K562 (cell line): ENCODE measurements around the gene HNRNPH3. TPM values are rescaled to one million over a fixed set of nuclear protein-coding genes. Genes with fewer than 3 reads are reported as not detected.
A peak's percentile ranks its signal among the peaks of the same experiment; 100 is the strongest.

Experiments
- ZNF780A ChIP-seq: fragments of 250-450 bp; sonication (Bioruptor Pico); IDR thresholded peaks from 2 replicates; pipeline ENCODE4 v1.5.0; 2021; ENCODE audit warnings: mild to moderate bottlenecking
- ZSCAN32 ChIP-seq: fragments of 450-650 bp; formaldehyde crosslinking; IDR thresholded peaks from 2 replicates; pipeline ENCODE4 v1.4.0; 2020; ENCODE audit warnings: mild to moderate bottlenecking, moderate library complexity
- polyA plus RNA-seq, 8 experiments: library from polyadenylated mRNA; depleted of rRNA in 4 of 8; stranded (reverse) in 5 of 8; unstranded in 3 of 8; fragments of >200 nt; fragmentation: Nextera tagmentation in 2 of 8; fragmentation: Illumina TruSeq in 1 of 8; extraction: Ambion mirVana in 2 of 8; extraction: Trizol in 1 of 8; gene quantifications; 2 replicates each; pipeline versions ENCODE4 v1.2.1 to v1.2.3, GENCODE V29; 2011 to 2014; ENCODE audit warnings: inconsistent platforms in 1 of 8, missing spikeins in 1 of 8
- total RNA-seq, 7 experiments: library from RNA; depleted of rRNA in 6 of 7; stranded (reverse); fragments of >200 nt in 6 of 7; fragmentation: Illumina TruSeq in 2 of 7; extraction: Trizol in 2 of 7; gene quantifications; 2 replicates each; pipeline versions ENCODE4 v1.2.1 to v1.2.3, GENCODE V29; 2011 to 2021; ENCODE audit warnings: low replicate concordance in 1 of 7
- TF ChIP-seq, protein P1 (sequence below), 3 experiments: fragments of 200-800 bp in 1 of 3; fragments of 250-450 bp in 1 of 3; fragments of 450-650 bp in 1 of 3; sonication (Bioruptor Pico) in 1 of 3; sonication (Bioruptor generic) in 1 of 3; formaldehyde crosslinking in 1 of 3; IDR thresholded peaks; 2 replicates each; pipeline versions ENCODE4 v1.6.1 to v1.8.0; 2016 to 2022; ENCODE audit warnings: mild to moderate bottlenecking in 2 of 3, missing genetic modification characterization in 2 of 3, missing compliant biosample characterization in 1 of 3, moderate library complexity in 1 of 3
- TF ChIP-seq, protein P2 (sequence below): fragments of 450-650 bp; IDR thresholded peaks from 2 replicates; pipeline ENCODE4 v1.6.1; 2016; ENCODE audit warnings: mild to moderate bottlenecking, moderate library complexity
- TF ChIP-seq, protein P3 (sequence below): fragments of 200-800 bp; sonication (Bioruptor generic); IDR thresholded peaks from 2 replicates; pipeline ENCODE4 v1.6.1; 2016; ENCODE audit warnings: missing genetic modification characterization, missing compliant biosample characterization

HNRNPH3 gene
- total and polyA plus RNA-seq, 9 of the 15 experiments (the other 6 are each of a cell fraction or from before 2014, with no cell fraction given), result 52.8 to 562 (median 152) TPM

DNA sequence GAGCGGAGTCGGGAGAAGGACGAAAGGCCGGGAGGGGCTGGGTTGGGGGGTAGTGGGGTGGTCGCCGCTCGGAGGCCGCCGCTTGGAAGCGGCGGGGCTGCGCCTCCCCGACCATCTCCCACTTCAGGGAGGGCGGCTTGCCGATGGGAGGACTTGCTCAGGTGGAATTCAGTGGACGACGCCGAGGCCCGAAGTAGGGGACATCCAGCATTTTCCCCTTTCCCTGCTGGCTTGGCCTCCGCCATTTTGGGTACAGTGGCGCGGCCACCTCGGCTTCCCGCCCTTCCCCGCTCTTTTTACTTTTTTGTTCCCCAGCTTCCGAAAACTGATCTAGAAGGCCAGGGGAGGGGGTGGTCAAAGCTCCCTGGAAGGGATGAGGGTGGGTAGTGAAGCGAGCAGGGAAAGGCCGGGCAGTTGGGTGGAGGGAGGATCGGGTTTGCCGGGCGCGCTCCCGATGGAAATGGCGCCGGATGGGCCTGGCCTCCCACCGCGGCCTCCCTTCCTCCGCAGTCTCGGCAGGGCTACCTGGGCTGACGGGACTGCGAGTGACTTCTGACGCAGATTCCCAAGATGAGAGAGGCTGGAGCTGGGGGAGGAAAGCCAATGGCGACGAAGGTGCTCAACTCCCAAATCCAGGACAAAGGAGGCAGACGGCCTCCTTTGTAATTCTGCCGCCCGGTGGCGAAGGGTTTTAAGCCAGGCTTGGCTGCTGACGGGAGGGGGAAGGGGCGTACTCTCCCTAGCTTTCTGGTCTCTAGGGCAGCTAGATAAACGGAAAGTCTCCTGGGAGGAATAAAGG, 594 bp downstream of the HNRNPH3 start, which contains the start of gene PBLD (continued):
- TF ChIP-seq, protein P1, sequence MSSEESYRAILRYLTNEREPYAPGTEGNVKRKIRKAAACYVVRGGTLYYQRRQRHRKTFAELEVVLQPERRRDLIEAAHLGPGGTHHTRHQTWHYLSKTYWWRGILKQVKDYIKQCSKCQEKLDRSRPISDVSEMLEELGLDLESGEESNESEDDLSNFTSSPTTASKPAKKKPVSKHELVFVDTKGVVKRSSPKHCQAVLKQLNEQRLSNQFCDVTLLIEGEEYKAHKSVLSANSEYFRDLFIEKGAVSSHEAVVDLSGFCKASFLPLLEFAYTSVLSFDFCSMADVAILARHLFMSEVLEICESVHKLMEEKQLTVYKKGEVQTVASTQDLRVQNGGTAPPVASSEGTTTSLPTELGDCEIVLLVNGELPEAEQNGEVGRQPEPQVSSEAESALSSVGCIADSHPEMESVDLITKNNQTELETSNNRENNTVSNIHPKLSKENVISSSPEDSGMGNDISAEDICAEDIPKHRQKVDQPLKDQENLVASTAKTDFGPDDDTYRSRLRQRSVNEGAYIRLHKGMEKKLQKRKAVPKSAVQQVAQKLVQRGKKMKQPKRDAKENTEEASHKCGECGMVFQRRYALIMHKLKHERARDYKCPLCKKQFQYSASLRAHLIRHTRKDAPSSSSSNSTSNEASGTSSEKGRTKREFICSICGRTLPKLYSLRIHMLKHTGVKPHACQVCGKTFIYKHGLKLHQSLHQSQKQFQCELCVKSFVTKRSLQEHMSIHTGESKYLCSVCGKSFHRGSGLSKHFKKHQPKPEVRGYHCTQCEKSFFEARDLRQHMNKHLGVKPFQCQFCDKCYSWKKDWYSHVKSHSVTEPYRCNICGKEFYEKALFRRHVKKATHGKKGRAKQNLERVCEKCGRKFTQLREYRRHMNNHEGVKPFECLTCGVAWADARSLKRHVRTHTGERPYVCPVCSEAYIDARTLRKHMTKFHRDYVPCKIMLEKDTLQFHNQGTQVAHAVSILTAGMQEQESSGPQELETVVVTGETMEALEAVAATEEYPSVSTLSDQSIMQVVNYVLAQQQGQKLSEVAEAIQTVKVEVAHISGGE (CRISPR knock-in tag; IDR thresholded peaks at IDR 0.05), result peak in 1 of 3 experiments; percentile 67; a peak in 2 of 6 replicates
- no peak for TF ChIP-seq ZNF780A
- TF ChIP-seq, protein P2, sequence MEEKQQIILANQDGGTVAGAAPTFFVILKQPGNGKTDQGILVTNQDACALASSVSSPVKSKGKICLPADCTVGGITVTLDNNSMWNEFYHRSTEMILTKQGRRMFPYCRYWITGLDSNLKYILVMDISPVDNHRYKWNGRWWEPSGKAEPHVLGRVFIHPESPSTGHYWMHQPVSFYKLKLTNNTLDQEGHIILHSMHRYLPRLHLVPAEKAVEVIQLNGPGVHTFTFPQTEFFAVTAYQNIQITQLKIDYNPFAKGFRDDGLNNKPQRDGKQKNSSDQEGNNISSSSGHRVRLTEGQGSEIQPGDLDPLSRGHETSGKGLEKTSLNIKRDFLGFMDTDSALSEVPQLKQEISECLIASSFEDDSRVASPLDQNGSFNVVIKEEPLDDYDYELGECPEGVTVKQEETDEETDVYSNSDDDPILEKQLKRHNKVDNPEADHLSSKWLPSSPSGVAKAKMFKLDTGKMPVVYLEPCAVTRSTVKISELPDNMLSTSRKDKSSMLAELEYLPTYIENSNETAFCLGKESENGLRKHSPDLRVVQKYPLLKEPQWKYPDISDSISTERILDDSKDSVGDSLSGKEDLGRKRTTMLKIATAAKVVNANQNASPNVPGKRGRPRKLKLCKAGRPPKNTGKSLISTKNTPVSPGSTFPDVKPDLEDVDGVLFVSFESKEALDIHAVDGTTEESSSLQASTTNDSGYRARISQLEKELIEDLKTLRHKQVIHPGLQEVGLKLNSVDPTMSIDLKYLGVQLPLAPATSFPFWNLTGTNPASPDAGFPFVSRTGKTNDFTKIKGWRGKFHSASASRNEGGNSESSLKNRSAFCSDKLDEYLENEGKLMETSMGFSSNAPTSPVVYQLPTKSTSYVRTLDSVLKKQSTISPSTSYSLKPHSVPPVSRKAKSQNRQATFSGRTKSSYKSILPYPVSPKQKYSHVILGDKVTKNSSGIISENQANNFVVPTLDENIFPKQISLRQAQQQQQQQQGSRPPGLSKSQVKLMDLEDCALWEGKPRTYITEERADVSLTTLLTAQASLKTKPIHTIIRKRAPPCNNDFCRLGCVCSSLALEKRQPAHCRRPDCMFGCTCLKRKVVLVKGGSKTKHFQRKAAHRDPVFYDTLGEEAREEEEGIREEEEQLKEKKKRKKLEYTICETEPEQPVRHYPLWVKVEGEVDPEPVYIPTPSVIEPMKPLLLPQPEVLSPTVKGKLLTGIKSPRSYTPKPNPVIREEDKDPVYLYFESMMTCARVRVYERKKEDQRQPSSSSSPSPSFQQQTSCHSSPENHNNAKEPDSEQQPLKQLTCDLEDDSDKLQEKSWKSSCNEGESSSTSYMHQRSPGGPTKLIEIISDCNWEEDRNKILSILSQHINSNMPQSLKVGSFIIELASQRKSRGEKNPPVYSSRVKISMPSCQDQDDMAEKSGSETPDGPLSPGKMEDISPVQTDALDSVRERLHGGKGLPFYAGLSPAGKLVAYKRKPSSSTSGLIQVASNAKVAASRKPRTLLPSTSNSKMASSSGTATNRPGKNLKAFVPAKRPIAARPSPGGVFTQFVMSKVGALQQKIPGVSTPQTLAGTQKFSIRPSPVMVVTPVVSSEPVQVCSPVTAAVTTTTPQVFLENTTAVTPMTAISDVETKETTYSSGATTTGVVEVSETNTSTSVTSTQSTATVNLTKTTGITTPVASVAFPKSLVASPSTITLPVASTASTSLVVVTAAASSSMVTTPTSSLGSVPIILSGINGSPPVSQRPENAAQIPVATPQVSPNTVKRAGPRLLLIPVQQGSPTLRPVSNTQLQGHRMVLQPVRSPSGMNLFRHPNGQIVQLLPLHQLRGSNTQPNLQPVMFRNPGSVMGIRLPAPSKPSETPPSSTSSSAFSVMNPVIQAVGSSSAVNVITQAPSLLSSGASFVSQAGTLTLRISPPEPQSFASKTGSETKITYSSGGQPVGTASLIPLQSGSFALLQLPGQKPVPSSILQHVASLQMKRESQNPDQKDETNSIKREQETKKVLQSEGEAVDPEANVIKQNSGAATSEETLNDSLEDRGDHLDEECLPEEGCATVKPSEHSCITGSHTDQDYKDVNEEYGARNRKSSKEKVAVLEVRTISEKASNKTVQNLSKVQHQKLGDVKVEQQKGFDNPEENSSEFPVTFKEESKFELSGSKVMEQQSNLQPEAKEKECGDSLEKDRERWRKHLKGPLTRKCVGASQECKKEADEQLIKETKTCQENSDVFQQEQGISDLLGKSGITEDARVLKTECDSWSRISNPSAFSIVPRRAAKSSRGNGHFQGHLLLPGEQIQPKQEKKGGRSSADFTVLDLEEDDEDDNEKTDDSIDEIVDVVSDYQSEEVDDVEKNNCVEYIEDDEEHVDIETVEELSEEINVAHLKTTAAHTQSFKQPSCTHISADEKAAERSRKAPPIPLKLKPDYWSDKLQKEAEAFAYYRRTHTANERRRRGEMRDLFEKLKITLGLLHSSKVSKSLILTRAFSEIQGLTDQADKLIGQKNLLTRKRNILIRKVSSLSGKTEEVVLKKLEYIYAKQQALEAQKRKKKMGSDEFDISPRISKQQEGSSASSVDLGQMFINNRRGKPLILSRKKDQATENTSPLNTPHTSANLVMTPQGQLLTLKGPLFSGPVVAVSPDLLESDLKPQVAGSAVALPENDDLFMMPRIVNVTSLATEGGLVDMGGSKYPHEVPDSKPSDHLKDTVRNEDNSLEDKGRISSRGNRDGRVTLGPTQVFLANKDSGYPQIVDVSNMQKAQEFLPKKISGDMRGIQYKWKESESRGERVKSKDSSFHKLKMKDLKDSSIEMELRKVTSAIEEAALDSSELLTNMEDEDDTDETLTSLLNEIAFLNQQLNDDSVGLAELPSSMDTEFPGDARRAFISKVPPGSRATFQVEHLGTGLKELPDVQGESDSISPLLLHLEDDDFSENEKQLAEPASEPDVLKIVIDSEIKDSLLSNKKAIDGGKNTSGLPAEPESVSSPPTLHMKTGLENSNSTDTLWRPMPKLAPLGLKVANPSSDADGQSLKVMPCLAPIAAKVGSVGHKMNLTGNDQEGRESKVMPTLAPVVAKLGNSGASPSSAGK, result no peak
- TF ChIP-seq, protein P3, sequence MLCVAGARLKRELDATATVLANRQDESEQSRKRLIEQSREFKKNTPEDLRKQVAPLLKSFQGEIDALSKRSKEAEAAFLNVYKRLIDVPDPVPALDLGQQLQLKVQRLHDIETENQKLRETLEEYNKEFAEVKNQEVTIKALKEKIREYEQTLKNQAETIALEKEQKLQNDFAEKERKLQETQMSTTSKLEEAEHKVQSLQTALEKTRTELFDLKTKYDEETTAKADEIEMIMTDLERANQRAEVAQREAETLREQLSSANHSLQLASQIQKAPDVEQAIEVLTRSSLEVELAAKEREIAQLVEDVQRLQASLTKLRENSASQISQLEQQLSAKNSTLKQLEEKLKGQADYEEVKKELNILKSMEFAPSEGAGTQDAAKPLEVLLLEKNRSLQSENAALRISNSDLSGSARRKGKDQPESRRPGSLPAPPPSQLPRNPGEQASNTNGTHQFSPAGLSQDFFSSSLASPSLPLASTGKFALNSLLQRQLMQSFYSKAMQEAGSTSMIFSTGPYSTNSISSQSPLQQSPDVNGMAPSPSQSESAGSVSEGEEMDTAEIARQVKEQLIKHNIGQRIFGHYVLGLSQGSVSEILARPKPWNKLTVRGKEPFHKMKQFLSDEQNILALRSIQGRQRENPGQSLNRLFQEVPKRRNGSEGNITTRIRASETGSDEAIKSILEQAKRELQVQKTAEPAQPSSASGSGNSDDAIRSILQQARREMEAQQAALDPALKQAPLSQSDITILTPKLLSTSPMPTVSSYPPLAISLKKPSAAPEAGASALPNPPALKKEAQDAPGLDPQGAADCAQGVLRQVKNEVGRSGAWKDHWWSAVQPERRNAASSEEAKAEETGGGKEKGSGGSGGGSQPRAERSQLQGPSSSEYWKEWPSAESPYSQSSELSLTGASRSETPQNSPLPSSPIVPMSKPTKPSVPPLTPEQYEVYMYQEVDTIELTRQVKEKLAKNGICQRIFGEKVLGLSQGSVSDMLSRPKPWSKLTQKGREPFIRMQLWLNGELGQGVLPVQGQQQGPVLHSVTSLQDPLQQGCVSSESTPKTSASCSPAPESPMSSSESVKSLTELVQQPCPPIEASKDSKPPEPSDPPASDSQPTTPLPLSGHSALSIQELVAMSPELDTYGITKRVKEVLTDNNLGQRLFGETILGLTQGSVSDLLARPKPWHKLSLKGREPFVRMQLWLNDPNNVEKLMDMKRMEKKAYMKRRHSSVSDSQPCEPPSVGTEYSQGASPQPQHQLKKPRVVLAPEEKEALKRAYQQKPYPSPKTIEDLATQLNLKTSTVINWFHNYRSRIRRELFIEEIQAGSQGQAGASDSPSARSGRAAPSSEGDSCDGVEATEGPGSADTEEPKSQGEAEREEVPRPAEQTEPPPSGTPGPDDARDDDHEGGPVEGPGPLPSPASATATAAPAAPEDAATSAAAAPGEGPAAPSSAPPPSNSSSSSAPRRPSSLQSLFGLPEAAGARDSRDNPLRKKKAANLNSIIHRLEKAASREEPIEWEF (CRISPR knock-in tag), result no peak
- TF ChIP-seq ZSCAN32, result peak; percentile 59
